DLD1 (cell line): ENCODE results near the gene ALLC.
"Not testable (repeated sequence)": the region's sequence is repeated elsewhere in the genome, so short reads cannot be mapped to it uniquely, and the experiment has no call there.

Experiments used
- in situ Hi-C: cut with HindIII; loops from 2 replicates; pipeline ENCODE4 v1.10.0; 2017; ENCODE audit warnings: low sequenced_read_pairs

ALLC gene

DNA sequence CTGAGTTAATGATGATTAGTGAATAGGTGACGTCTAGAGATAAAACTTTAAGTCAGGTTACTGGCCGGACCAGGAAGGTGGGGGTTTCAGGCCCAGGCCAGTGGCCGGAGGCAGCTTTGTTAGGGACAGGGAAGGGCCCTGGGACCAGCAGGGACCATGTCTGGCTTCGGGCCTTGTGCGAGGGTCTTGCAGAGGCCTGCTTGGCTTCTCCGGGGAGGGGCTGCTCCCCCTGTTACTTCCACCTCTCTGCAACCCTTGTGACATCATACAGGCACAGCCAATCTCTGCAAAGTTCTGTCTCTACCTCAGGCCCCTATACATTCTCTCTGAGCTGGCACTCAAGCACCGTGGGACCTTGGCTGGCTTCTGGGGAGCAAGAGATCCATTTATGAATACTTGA, at the start of gene ALLC:
Gene ALLC, plus strand, starts transcription at position 320 of the 400 bp plus-strand sequence. CDS start 12,958 bp downstream, outside the sequence.
- in situ Hi-C loops, result no loop called here

DNA sequence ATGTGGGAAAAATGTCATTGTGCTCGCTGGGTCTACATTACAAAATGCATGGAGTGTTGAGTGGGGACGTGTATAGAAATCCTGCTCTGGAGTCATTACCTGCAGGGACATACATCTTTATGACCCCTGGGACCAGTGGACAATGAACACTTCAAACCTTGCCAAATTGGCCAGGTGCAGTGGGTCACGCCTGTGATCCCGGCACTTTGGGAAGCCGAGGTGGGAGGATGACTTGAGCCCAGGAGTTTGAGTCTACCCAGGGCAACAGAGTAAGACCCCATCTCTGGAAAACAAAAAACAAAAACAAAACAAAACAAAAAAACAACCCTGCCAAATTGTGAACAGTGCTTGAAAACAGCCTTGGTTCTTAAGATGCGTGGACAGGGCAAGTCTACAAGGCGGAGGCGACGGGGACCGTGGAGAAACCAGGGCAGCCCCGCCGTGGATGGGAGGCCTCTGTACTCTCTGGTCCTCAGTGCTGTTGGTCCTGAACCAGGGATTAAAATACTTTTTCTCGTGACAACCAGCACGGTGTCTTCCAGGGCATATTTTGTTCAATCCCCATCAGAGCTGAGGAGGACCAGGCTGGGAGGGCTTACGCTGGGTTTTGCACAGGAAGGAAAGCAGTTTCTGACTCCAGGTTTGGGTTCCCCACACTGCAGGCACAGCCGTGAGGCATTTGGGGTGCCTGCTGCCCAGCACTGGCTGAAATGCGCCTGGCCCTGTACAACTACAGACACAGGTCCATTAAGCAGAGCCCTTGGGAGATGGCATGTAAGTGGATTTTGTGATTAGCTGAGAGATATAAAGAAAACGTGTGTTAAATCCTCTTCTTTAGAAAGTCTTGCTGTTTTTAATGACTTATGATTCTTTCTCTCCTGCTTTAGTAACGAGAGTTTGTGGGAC, 49.4 kb upstream of the ALLC start:
- in situ Hi-C loops, result no loop called here

DNA sequence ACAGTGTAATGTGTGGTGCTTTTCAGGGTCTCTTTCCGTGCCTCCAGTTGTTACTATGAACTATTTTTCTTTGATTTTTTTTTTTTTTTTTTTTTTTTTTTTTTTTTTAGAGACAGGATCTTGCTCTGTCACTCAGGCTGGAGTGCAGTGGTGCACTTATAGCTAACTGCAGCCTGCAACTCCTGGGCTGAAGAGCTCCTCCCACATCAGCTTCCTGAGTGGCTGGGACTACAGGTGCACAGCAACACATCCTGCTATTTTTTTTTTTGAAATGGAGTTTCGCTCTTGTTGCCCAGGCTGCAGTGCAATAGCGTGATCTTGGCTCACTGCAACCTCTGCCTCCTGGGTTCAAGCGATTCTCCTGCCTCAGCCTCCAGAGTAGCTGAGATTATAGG, 48.7 kb upstream of the ALLC start:
- in situ Hi-C loops, result not testable (repeated sequence)

DNA sequence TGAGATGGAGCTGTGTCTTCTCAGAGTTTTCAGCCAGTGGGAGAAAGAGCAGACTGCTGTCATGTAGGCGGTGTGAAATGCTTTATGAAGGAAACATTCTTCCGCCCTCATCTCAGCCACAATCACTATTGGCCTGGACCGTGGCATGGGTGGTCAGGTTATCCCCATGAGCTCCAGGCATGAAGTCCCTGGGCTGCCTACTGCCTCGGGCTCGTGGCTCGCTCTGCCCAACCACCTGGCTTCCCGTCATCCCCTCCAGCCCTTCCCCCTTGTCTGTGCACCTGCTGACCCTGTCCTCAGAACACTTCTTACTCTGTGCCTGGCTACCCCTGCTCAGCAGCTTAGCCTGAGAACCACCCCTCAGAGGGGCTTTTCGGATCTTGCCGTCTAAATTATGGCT, 47.6 kb upstream of the ALLC start:
- in situ Hi-C loops, result no loop called here

DNA sequence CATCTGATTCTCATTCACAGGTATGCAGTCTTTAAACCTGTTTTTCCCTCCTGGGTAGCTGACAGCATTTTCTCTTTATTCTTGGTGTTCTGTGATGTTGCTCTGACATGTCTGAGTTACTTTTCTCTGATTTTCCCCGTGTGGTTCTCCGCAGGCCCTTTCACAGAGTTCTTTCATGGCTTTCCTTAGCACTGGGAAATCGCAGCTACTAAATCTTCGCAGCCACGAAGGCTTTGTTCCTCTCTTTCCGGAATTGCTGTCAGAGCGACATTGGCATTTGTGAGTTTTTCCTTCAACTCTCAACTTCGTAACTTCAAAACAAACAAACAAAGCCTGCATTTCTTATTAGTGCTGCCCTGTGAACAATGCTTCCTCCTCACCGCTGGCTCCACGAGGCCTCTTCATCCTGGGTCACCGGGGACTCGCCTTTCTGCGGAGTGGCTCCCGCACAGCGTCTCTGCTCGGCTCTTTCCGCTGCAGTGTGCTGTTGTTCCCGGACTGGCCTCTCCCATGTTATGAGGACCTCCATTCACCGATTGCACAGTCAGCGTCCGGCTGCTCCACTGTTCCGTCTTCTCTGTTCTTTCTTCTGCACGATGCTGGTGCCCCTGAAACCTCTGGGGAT, 47.0 kb upstream of the ALLC start:
- in situ Hi-C loops, result no loop called here

DNA sequence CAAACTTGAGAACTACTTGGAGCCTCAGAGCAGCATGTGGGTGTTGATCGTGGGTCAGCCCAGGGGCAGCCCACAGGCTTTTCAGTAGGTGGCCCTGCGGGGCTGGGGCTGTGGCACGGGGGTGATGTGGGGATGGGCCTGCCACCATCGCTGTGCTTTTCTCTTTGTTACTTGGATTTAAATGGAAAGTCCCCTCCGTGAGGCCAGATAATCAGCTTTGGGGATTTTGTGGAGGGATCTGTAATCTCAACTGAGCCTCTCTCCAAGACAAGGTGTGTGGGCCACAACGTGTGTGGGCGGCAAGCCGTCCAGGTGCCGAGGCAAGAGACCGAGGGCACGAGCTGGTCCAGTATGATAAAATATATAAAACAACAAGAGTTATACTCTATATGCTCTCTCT, 46.4 kb upstream of the ALLC start:
- in situ Hi-C loops, result no loop called here

DNA sequence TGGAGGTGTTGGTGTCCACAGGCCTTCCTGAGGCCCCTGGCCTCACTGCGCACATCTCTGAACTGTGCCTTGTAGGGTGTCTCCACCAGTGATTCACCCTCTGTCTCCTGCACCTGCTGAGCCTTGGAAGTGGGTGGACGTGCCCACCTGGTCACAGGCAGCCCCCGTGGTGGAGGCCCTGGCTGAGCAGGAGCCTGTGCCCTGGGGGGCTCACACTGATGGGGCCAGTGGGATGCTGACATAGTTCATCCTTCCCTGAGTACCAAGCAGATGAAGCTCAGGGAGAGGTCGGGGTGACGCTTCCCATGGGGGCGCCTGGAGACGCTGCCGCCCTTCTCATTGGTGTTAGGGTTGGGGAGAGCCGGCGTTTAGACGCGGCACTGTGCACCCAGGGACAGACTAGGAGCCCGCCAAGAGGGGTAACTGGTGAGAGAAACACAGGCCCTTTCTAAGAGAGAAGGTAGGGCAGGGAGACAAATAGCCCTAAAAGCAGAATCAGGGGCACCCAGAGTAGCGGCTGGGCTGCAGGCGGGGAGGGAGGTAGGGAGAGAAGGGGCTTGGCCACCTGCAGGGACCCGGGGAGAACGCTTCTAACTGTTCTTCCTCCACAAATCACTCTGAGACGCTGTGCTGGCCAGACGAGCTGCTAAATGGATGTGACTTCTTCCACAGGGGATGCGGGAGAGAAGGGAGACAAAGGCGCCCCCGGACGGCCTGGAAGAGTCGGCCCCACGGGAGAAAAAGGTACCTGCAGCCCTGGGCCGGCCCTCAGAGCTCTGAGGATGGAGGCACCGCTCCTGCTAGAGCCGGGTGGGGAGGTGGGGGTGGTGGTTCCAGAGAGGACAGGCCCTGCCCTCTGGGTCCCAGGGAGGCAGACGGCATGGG, 45.1 kb upstream of the ALLC start:
- in situ Hi-C loops, result no loop called here

DNA sequence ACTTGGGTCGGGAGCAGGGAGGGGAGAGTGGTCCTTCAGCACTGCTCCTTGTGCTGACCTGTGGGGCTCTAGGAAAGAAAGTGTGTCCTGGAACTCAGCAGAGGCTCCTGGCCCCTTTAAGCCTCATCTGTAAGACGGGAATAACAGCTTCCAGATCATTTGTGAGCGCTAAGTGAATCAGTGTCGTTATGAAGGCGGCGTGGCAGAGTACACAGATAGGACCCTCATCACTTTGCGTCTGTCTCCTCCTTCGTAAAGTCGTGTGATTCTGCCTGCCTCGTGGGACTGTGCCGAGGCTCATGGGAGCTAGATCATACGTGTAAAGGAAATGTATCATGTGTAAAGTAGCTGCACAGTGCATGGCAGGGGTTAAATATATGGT, 44.5 kb upstream of the ALLC start:
- in situ Hi-C loops, result no loop called here

DNA sequence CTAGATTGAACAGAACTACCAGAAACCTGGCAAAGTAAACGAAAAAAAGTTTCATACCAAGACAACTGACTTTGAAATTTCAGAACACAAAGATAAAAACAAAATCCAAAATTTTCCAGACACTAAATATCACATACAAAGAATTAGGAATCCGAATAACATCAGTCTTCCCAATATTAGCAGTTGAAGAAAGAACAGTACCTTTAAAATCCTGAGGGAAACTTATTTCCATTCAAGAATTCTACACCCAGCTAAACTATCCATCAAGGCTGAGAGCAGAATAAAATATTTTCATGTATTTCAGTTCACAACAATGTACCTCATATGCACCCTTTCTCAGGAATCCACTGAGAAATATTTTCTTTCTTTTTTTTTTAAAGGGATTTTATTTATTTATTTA, 43.3 kb upstream of the ALLC start:
- in situ Hi-C loops, result not testable (repeated sequence)

DNA sequence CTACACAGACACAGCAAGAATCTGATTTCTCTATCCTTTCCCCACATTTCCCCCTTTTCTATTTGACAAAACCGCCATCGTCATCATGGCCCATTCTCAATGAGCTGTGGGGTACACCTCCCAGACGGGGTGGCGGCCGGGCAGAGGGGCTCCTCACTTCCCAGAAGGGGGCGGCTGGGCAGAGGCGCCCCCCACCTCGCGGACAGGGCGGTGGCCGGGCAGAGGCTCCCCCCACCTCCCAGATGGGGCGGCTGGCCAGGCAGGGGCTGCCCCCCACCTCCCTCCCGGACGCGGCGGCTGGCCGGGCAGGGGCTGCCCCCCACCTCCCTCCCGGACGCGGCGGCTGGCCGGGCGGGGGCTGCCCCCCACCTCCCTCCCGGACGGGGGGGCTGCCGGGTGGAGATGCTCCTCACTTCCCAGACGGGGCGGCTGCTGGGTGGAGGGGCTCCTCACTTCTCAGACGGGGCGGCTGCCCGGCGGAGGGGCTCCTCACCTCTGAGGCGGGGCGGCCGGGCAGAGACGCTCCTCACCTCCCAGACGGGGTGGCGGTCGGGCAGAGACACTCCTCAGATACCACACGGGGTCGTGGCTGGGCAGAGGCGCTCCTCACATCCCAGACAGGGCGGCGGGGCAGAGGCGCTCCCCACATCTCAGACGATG, 42.3 kb upstream of the ALLC start:
- in situ Hi-C loops, result not testable (repeated sequence)

DNA sequence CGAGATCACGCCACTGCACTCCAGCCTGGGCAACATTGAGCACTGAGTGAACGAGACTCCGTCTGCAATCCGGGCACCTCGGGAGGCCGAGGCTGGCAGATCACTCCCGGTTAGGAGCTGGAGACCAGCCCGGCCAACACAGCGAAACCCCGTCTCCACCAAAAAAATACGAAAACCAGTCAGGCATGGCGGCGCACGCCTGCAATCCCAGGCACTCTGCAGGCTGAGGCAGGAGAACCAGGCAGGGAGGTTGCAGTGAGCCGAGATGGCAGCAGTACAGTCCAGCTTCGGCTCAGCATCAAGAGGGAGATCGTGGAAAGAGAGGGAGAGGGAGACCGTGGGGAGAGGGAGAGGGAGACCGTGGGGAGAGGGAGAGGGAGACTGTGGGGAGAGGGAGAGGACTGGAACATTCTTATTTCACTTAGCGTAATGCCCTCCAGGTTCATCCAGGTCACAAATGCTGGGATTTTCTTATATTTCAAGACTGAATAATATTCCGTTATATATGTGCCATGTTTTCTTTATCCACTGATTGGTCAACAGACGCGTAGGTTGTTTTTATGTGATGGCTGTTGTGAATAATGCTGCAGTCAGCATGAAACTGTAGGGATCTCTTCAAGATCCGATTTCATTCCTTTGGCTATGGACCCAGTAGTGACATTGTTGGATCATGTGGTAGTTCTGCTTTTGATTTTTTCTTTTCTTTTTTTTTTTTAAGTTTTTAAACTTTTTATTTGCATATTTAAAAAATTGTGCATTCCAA, 41.4 kb upstream of the ALLC start:
- in situ Hi-C loops, result not testable (repeated sequence)

DNA sequence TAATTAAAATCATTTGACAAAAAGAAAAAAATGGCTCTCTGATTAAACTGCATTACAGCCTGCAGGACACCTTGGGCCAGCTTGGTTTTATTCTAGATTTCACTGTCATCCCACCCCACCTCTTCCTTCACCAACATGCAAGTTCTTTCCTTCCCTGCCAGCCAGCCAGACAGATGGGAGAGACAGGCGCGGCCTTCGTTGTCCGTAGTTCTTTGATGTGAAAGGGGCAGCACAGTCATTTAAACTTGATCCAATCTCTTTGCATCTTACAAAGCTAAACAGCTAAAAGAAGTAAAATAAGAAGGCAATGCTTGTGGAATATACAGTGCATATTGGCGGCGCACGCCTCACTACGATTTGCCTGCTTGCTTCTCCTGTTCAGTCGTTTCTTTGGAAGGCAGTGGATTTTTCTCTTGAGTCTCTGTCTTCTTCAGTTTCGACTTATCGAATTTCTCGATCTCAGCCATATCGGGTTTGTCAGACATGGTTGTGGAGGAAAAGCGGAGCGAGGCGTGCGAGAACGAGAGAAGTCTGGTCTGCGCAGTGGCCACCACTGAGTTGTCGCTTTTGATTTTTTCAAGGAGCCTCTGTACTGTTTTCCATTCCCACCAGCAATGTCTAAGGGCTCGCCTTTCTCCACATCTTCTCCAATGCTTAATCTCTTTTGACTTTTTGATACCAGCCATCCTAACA, 40.7 kb upstream of the ALLC start:
- in situ Hi-C loops, result no loop called here

DNA sequence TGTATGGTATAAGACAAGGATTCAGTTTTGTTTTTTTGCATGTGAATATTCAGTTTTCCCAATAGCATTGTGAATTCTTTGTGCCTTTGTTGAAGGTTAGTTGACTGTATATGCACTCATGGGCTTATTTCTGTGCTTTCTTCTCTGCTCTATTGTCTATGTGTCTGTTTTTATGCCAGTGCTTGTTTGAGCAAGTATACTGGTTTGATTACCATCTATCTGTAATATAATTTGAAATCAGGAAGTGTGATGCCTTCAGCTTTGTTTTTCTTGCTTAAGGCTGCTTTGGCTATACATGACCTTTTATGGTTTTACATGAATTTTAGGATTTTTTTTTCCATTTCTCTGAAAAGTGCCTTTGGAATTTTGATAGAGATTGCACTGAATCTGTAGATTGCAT, 39.6 kb upstream of the ALLC start:
- in situ Hi-C loops, result no loop called here

DNA sequence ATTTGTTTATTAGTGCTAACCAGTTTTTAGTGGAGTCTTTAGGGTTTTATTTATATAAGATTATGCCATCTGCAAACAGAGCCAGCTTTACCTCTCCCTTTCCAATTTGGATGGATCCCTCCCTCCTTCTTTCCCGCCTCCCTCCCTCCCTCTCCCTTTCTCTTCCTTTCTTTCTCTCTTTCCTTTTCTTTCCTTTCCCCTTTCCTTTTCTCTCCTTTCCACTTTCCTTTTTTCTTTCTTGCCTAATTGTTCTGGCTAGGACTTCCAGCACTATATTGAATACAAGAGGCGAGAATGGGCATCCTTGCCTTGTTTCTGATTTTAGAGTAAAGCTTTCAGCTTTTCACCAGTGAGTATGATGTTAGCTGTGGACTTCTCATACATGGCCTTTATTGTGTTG, 39.0 kb upstream of the ALLC start:
- in situ Hi-C loops, result no loop called here

DNA sequence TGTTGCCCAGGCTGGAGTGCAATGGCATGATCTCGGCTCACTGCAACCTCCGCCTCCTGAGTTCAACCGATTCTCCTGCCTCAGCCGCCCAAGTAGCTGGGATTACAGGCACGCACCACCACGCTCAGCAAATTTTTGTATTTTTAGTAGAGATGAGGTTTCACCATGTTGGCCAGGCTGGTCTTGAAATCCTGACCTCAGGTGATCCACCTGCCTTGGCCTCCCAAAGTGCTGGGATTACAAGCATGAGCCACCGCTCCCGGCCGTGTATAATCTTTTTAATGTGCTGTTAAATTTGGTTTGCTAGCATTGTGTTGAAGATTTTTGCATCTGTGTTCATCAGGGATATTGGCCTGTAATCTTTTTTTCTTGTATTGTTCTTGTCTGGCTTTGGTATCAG, 38.3 kb upstream of the ALLC start:
- in situ Hi-C loops, result not testable (repeated sequence)

DNA sequence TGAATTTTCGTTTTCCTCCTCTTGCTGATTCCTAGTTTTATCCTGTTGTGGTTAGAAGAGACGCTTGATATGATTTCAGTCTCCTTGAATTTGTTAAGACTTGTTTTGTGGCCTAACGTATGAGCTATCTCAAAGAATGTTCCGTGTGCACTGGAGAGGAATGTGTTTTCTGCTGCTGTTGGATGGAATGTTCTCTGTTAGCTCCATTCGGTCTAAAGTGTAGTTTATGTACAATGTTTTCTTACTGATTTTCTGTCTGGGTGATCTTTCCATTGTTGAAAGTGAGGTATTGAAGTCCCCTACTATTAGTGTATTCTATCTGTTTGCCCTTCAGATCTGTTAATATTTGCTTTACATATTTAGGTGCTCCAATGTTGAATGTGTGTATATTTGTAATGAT, 37.2 kb upstream of the ALLC start:
- in situ Hi-C loops, result no loop called here

DNA sequence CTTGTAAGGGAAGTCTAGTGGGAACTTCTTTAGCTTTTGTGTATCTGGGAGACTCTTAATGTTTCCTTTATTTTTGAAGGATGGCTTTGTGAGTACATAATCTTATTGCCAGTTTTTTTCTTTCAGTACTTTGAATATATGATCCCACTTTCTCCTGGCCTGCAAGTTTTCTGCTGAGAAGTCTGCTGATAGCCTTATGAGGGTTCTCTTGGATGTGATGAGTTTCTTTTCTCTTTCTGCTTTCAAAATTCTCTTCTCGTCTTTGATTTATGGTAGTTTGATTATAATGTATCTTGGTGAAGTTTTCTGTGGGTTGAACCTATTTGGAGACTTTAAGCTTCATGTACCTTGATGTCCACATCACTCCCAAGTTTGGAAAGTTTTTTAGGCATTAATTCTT, 35.0 kb upstream of the ALLC start:
- in situ Hi-C loops, result no loop called here

DNA sequence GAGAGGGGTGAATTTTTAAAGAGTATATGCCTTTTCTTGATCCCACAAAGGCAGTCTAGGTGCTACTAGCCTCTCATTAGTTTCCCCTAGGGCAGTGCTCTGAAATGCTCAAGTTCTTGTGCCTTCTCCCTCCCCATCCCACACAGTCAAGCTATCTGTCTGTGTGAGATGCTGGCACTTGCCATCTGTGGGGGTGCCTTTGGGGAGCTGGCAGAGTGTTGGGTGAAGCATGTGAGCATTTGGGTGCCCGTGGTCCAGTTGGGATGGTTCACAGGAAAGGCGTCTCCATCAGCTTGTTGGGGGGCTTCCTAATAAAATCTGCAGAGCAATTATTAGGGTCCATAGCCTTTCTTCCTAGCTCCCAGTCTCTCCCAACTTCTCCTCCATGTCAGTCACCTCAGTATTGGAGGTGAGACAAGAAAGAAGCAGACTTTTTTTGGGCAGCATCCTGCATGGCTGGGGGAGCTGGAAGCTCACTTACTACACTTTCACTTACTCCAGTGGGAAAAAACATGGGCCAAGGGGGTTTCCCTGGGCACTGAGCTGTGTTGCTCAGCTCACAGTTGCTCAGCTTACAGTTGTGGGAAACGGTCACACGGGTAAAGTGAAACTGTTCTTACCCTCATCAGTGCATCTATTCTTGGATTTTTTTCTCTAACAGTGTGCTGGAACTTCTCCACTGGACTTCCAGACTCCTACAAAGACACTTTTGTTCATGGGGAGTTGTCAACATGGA, 33.8 kb upstream of the ALLC start:
- in situ Hi-C loops, result no loop called here

DNA sequence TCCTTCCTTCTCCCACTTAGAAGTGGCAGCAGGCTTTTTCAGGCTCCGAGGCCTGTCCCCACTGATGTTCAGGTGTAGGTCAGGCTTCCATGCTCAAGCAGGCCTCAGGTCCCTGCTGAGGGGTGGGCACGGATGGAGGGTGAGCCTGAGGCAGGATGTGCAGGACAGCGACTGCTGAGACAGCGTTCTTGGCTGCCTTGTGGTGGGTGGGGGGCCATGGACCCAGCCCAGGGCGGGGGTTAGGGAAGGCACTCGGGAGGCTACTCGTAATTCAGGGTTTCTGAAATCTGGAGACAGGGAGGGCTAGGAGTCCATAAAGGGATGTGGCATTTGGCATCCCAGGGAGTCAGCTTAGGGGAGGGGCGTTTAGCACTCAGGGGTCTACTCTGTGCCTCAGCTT, 32.8 kb upstream of the ALLC start:
- in situ Hi-C loops, result no loop called here
